Measurements from ENCODE around the gene ECT2L. TPM values are rescaled to one million over a fixed set of nuclear protein-coding genes. Genes with fewer than 3 reads are reported as not detected.
A peak's percentile ranks its signal among the peaks of the same experiment; 100 is the strongest.

The ECT2L gene
- total RNA-seq, 1 donor from 2014 or later: not detected

DNA sequence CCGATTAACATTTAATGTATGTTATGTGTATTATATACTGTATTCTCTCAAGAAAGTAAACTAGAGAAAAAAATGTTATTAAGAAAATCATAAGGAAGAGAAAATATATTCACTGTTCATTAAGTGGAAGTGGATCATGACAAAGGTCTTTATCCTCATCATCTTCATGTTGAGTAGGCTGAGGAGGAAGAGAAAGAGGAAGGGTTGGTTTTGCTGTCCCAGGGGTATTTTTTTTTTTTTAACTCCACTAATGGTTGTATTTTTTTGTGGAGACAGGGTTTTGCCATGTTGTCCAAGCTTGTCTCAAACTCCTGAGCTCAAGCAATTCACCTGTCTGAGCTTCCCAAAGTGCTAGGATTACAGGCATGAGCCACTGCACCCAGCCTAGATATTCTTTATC is 11.0 kb downstream of the ECT2L start:
- Mint-ChIP-seq H3K36me3 (ENCODE audit: low read depth) (no peaks in the 10 kb centered on the region), H3K9me3 (no peaks in the 10 kb centered on the region)
- TF ChIP-seq, protein P1, sequence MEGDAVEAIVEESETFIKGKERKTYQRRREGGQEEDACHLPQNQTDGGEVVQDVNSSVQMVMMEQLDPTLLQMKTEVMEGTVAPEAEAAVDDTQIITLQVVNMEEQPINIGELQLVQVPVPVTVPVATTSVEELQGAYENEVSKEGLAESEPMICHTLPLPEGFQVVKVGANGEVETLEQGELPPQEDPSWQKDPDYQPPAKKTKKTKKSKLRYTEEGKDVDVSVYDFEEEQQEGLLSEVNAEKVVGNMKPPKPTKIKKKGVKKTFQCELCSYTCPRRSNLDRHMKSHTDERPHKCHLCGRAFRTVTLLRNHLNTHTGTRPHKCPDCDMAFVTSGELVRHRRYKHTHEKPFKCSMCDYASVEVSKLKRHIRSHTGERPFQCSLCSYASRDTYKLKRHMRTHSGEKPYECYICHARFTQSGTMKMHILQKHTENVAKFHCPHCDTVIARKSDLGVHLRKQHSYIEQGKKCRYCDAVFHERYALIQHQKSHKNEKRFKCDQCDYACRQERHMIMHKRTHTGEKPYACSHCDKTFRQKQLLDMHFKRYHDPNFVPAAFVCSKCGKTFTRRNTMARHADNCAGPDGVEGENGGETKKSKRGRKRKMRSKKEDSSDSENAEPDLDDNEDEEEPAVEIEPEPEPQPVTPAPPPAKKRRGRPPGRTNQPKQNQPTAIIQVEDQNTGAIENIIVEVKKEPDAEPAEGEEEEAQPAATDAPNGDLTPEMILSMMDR (conservative IDR thresholded peaks at IDR 0.05): no peak

DNA sequence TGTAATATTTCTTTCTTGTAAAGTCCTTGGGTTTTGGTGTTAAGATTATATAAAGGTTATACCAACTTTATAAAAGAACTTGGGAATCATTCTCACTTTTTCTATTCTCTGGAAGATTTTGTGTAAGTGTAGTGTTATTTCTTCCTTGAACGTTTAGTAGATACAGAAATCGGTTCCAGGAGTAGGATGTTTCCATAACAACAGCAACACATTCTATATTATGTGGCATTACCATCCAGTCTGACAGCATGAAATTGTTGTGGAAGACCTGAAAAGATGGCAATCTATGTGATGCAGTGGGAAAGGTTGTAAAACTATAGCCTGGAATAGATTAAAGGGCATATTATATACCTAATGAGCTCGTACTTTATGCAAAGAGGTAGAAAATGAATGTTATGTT is 13.8 kb downstream of the ECT2L start:
- DNase-seq (ENCODE audit: low read depth, low spot score): no peak
- Mint-ChIP-seq H3K4me1 (no peaks in the 10 kb centered on the region), H3K27ac (ENCODE audit: unreplicated experiment) (no peak overlapping the region), H3K36me3 (ENCODE audit: low read depth) (no peaks in the 10 kb centered on the region), H3K9me3 (no peaks in the 10 kb centered on the region), H3K27me3 (ENCODE audit: low read depth) (no peaks in the 10 kb centered on the region), H3K4me3 (no peak overlapping the region)
- TF ChIP-seq, protein P1 (conservative IDR thresholded peaks at IDR 0.05): no peak

More for the DNA sequence above, 11.0 kb downstream of the ECT2L start:
- H3K27me3 Mint-ChIP-seq (ENCODE audit: low read depth): no peaks in the 10 kb centered on the region
- no peak overlapping the region for H3K4me3 Mint-ChIP-seq
- DNase-seq (ENCODE audit: low read depth, low spot score): no peak
- H3K4me1 Mint-ChIP-seq: no peaks in the 10 kb centered on the region
- no peak overlapping the region for H3K27ac Mint-ChIP-seq (ENCODE audit: unreplicated experiment)

DNA sequence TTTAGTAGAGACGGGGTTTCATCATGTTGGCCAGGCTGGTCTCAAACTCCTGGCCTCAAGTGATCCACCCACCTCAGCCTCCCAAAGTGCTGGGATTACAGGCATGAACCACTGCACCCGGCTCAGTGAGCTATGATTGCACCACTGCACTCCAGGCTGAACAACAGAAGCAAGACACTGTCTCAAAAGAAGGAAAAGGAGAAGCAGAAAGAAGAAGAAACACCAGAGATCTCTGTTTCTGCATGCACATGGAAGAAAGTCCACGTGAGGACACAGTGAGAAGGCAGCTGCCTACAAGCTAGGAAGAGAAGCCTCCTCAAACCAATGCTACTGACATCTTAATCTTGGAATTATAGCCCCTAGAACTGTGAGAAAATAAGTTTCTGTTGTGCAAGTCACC is 16.0 kb downstream of the ECT2L start:
- peaks cover 4% of the 10 kb centered on the region for H3K9me3 Mint-ChIP-seq
- H3K36me3 Mint-ChIP-seq (ENCODE audit: low read depth): no peaks in the 10 kb centered on the region
- TF ChIP-seq, protein P1 (conservative IDR thresholded peaks at IDR 0.05): no peak

DNA sequence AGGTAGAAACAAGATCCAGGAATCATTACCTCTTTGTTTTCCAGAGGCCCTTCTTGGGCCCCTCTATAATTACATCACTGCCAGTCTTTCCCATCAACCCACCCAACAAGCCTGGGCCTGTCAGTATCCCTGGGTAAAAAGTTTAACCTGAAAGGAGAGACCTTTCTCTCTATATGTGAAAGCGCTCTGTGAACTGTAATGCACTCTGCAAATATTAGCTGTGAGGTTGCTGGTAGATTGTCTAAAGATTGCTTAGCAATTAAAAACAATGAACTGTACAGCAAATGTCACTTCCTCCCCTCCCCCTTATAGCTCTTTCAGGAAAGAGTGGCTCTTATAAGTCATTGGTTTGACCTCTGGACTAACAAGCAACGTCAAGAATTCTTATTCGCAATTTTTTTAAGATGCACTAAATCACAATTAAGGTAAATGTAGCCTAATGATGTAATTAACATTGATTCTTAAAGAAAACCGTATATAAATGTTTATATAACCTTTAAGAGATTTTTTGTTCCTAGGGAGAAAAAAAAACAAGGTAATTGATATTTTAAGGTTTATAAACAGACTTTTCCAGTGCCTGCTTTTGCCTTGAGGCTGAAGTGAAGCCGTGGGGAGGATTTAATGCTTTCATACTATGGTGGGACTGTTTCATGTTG is 18.4 kb downstream of the ECT2L start:
- no peak for DNase-seq (ENCODE audit: low read depth, low spot score)
- no peak overlapping the region for H3K4me3 Mint-ChIP-seq
- H3K36me3 Mint-ChIP-seq (ENCODE audit: low read depth): no peaks in the 10 kb centered on the region
- H3K27me3 Mint-ChIP-seq (ENCODE audit: low read depth): no peaks in the 10 kb centered on the region
- H3K27ac Mint-ChIP-seq (ENCODE audit: unreplicated experiment): no peak overlapping the region
- peaks cover 15% of the 10 kb centered on the region for H3K4me1 Mint-ChIP-seq
- TF ChIP-seq, protein P1 (conservative IDR thresholded peaks at IDR 0.05): no peak
- H3K9me3 Mint-ChIP-seq: peaks cover 4% of the 10 kb centered on the region

More for the DNA sequence above, 16.0 kb downstream of the ECT2L start:
- peaks cover 6% of the 10 kb centered on the region for H3K4me1 Mint-ChIP-seq
- H3K27ac Mint-ChIP-seq (ENCODE audit: unreplicated experiment): peak overlapping the region; percentile 62
- no peak overlapping the region for H3K4me3 Mint-ChIP-seq
- no peaks in the 10 kb centered on the region for H3K27me3 Mint-ChIP-seq (ENCODE audit: low read depth)
- no peak for DNase-seq (ENCODE audit: low read depth, low spot score)

DNA sequence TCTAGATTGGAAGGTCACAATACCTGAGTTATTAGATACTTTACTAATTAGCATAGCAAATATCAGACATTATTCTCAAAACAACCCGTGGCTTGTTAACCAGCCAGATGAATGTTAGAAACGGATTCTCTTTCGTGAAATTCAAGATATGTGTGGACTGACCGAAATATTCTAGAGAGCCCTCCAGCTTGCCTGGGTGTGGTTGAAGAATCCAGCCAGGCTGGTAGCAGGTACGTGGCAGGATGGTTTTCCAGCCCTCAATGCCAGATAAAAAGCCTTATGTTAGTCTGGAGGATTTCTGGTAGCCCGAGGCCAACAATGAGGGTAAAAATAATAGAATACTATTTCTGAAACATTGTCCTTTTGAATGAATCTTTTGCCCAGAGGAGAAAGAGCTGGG is 19.3 kb downstream of the ECT2L start:
- H3K27me3 Mint-ChIP-seq (ENCODE audit: low read depth): no peaks in the 10 kb centered on the region
- H3K9me3 Mint-ChIP-seq: peaks cover 4% of the 10 kb centered on the region
- no peak for DNase-seq (ENCODE audit: low read depth, low spot score)
- no peak overlapping the region for H3K27ac Mint-ChIP-seq (ENCODE audit: unreplicated experiment)
- H3K36me3 Mint-ChIP-seq (ENCODE audit: low read depth): no peaks in the 10 kb centered on the region
- TF ChIP-seq, protein P1 (conservative IDR thresholded peaks at IDR 0.05): no peak
- peaks cover 15% of the 10 kb centered on the region for H3K4me1 Mint-ChIP-seq
- no peak overlapping the region for H3K4me3 Mint-ChIP-seq
